HCT116 (cell line): ENCODE results near the gene SECISBP2. TPM values are rescaled to one million over a fixed set of nuclear protein-coding genes. Genes with fewer than 3 reads are reported as not detected.

ENCODE experiments used
- ATAC-seq: fragments of 200-7000 bp; cut with Tn5 transposase; 2 replicates; pipeline ENCODE4 v1.9.1; 2020; ENCODE audit warnings: mild to moderate bottlenecking, moderate library complexity
- BruUV-seq: library from RNA; stranded (reverse); fragments of 400-500 nt; replicated peaks from 2 replicates; lab custom pipeline; 2021; lab: Mats Ljungman, UMichigan
- CTCF ChIA-PET: fragments of 300-600 bp; sonication (Branson Sonifier 250); formaldehyde crosslinking; loops from one replicate; lab custom pipeline; 2021; ENCODE audit warnings: antibody characterized with exemption; lab: Charles Lee
- POLR2A ChIA-PET: fragments of 300-600, 350-600 bp; sonication (Branson Sonifier 250); formaldehyde crosslinking; loops from one replicate; lab custom pipeline; 2021; ENCODE audit warnings: antibody characterized with exemption; lab: Charles Lee
- RAD21 ChIA-PET, 2 experiments: fragments of 300-600 bp; sonication (Branson Sonifier 250); formaldehyde crosslinking; loops; one replicate each; lab custom pipeline; 2023; ENCODE audit warnings: low total read pairs in 2 of 2; ENCODE audit not compliant: uncharacterized antibody in 2 of 2, unreplicated experiment in 2 of 2, low non-redundant PET in 1 of 2; lab: Charles Lee
- DNase-seq: peaks from one replicate; pipeline ENCODE4 v3.0.0-alpha.2; 2010; ENCODE audit warnings: low read depth, low spot score
- H2AFZ ChIP-seq: fragments of 200-600 bp; shearing (Covaris generic), sonication (generic); 2 replicates; pipeline ENCODE4 v1.6.1; 2017; ENCODE audit warnings: low read depth, mixed run types, mixed read lengths, antibody characterized with exemption, low read length; ENCODE audit not compliant: poor library complexity, severe bottlenecking
- H3K27ac ChIP-seq: 2 replicates; pipeline ENCODE4 v1.5.1; 2012; ENCODE audit warnings: low read depth, low read length
- H3K27me3 ChIP-seq: fragments of 200-600 bp; sonication (generic); 2 replicates; pipeline ENCODE4 v1.6.1; 2016; ENCODE audit warnings: mixed run types, low read length, mixed read lengths; ENCODE audit not compliant: insufficient read depth
- H3K36me3 ChIP-seq, 2 experiments: fragments of 200-500 bp in 1 of 2; fragments of 200-600 bp in 1 of 2; sonication (Bioruptor generic) in 1 of 2; sonication (generic) in 1 of 2; 2 replicates each; pipeline versions ENCODE4 v1.5.1 to v1.6.1; 2014 to 2016; ENCODE audit warnings: low read length in 2 of 2, inconsistent platforms in 1 of 2, mixed read lengths in 1 of 2, mixed run types in 1 of 2; ENCODE audit not compliant: insufficient read depth in 2 of 2, control insufficient read depth in 1 of 2
- H3K4me1 ChIP-seq, 2 experiments: fragments of 200-600 bp in 1 of 2; sonication (generic) in 1 of 2; 2 replicates each; pipeline versions ENCODE4 v1.5.1 to v1.6.1; 2012 to 2017; ENCODE audit warnings: low read length in 2 of 2, inconsistent platforms in 1 of 2, mild to moderate bottlenecking in 1 of 2, mixed read lengths in 1 of 2, mixed run types in 1 of 2, moderate library complexity in 1 of 2; ENCODE audit not compliant: insufficient read depth in 2 of 2, control insufficient read depth in 1 of 2
- H3K4me2 ChIP-seq: fragments of 200-600 bp; sonication (generic); 2 replicates; pipeline ENCODE4 v1.6.1; 2017; ENCODE audit warnings: mixed run types, low read length, mixed read lengths
- H3K4me3 ChIP-seq, 2 experiments: fragments of 200-600 bp in 1 of 2; sonication (generic) in 1 of 2; replicated peaks in 1 of 2; 2 replicates each; pipeline ENCODE4 v1.5.1; 2011 to 2016; ENCODE audit warnings: low read length in 2 of 2, control low read depth in 1 of 2, low read depth in 1 of 2, mild to moderate bottlenecking in 1 of 2, mixed read lengths in 1 of 2, mixed run types in 1 of 2
- H3K79me2 ChIP-seq: fragments of 200-600 bp; sonication (generic); 2 replicates; pipeline ENCODE4 v1.6.1; 2017; ENCODE audit warnings: mild to moderate bottlenecking, mixed run types, low read length, moderate library complexity, mixed read lengths; ENCODE audit not compliant: insufficient read depth
- H3K9ac ChIP-seq: fragments of 200-600 bp; sonication (generic); 2 replicates; pipeline ENCODE4 v1.6.1; 2016; ENCODE audit warnings: low read length, mixed read lengths
- H3K9me2 ChIP-seq: fragments of 200-600 bp; sonication (generic), shearing (Covaris generic); 2 replicates; pipeline ENCODE4 v1.6.1; 2017; ENCODE audit warnings: mixed run types, mild to moderate bottlenecking, moderate library complexity; ENCODE audit not compliant: insufficient read depth
- H3K9me3 ChIP-seq, 2 experiments: fragments of 200-500 bp in 1 of 2; fragments of 200-600 bp in 1 of 2; sonication (Bioruptor generic) in 1 of 2; sonication (generic) in 1 of 2; 2 replicates each; pipeline ENCODE4 v1.6.1; 2014 to 2017; ENCODE audit warnings: low read length in 2 of 2, mixed read lengths in 2 of 2, inconsistent platforms in 1 of 2, low read depth in 1 of 2, mild to moderate bottlenecking in 1 of 2, mixed run types in 1 of 2, moderate library complexity in 1 of 2; ENCODE audit not compliant: control insufficient read depth in 1 of 2, insufficient read depth in 1 of 2
- H4K20me1 ChIP-seq: fragments of 200-600 bp; sonication (generic), shearing (Covaris generic); 2 replicates; pipeline ENCODE4 v1.6.1; 2017; ENCODE audit warnings: mixed run types, mild to moderate bottlenecking, moderate library complexity; ENCODE audit not compliant: insufficient read depth
- ATF3 ChIP-seq: IDR thresholded peaks from 2 replicates; pipeline ENCODE4 v1.6.1; 2012
- CTCF ChIP-seq, 3 experiments: fragments of 200-600 bp in 1 of 3; sonication (generic) in 1 of 3; IDR thresholded peaks in 2 of 3; conservative IDR thresholded peaks in 1 of 3; 2 replicates each; pipeline ENCODE4 v1.5.1; 2012 to 2017; ENCODE audit warnings: low read depth in 2 of 3, low read length in 2 of 3, antibody characterized with exemption in 1 of 3, borderline replicate concordance in 1 of 3, control low read depth in 1 of 3, mild to moderate bottlenecking in 1 of 3, mixed read lengths in 1 of 3, mixed run types in 1 of 3, moderate library complexity in 1 of 3; ENCODE audit not compliant: insufficient read depth in 1 of 3
- EGR1 ChIP-seq: IDR thresholded peaks from 2 replicates; pipeline ENCODE4 v1.6.1; 2012; ENCODE audit warnings: low read depth
- EZH2 ChIP-seq: fragments of 200-600 bp; sonication (generic); IDR thresholded peaks from 2 replicates; pipeline ENCODE4 v1.6.1; 2017; ENCODE audit warnings: antibody characterized with exemption, mixed run types
- EZH2phosphoT487 ChIP-seq: fragments of 200-600 bp; IDR thresholded peaks from 2 replicates; pipeline ENCODE4 v1.6.1; 2018; ENCODE audit warnings: antibody characterized with exemption, borderline replicate concordance
- POLR2A ChIP-seq: IDR thresholded peaks from 2 replicates; pipeline ENCODE4 v1.7.0; 2011; ENCODE audit warnings: borderline replicate concordance; ENCODE audit not compliant: insufficient read depth, insufficient read length; ENCODE audit errors: extremely low read depth
- REST ChIP-seq: IDR thresholded peaks from 2 replicates; pipeline ENCODE4 v1.6.1; 2012; ENCODE audit warnings: low read depth
- TCF7L2 ChIP-seq: IDR thresholded peaks from 2 replicates; pipeline ENCODE4 v1.7.0; 2011; ENCODE audit warnings: borderline replicate concordance, inconsistent platforms; ENCODE audit not compliant: insufficient read depth, insufficient read length; ENCODE audit errors: extremely low read depth
- ZNF274 ChIP-seq: fragments of 200-500 bp; sonication (Bioruptor generic); IDR thresholded peaks from 2 replicates; pipeline ENCODE4 v1.6.1; 2014; ENCODE audit warnings: mild to moderate bottlenecking, low read depth, low read length, inconsistent platforms
- intact Hi-C: fragments of 100-400 bp; cut with micrococcal nuclease; formaldehyde crosslinking; loops from 2 replicates; pipeline ENCODE4 v1.10.0; 2022
- total RNA-seq: library from RNA; stranded (reverse); gene quantifications from one replicate; pipeline ENCODE4 v1.2.1, GENCODE V29; 2021; ENCODE audit not compliant: unreplicated experiment

Gene SECISBP2
- total RNA-seq, 1 experiment from 2014 or later: 41.6 TPM

GRCh38 chr9:89374176-89374575 lies 55.9 kb downstream of the SECISBP2 start:
- no TSS peak for BruUV-seq
- H3K4me1 ChIP-seq: no peaks in the 10 kb centered on the region
- RAD21 ChIA-PET: no interaction called here
- ATAC-seq: no peak
- H3K27me3 ChIP-seq: no peaks in the 10 kb centered on the region
- peaks cover 0 to 3% of the 10 kb centered on the region in 2 experiments; a peak in 2 of 4 replicates for H3K36me3 ChIP-seq
- no peak overlapping the region for H3K4me2 ChIP-seq
- no peaks in the 10 kb centered on the region for H3K9me3 ChIP-seq
- DNase-seq: no peak
- no peak overlapping the region for H2AFZ ChIP-seq
- no peak overlapping the region for H3K4me3 ChIP-seq
- POLR2A ChIA-PET: no interaction called here
- CTCF ChIA-PET: interaction anchor here (1.8 kb wide), 1 partner anchor 174 kb away, joined by 6 read pairs; no protein-coding TSS in a partner anchor
- no peaks in the 10 kb centered on the region for H3K9me2 ChIP-seq
- no peak for TF ChIP-seq CTCF (IDR thresholded peaks at IDR 0.05 in 2 of 3, conservative IDR thresholded peaks at IDR 0.05 in 1 of 3; ENCODE audit: borderline replicate concordance in 1 of 3, insufficient read depth in 1 of 3, low read depth in 2 of 3, low read length in 2 of 3)
- H3K9ac ChIP-seq: no peak overlapping the region
- H3K79me2 ChIP-seq: no peaks in the 10 kb centered on the region
- no peaks in the 10 kb centered on the region for H4K20me1 ChIP-seq
- intact Hi-C loops: no loop called here
- H3K27ac ChIP-seq: no peak overlapping the region

GRCh38 chr9:89375191-89375760 lies 57.0 kb downstream of the SECISBP2 start:
- ChIA-PET RAD21 (interaction anchor here in 1 of 2 experiments (0.8 kb wide), 1 partner anchor 174 kb away, joined by 3 read pairs; no protein-coding TSS in a partner anchor), POLR2A (no interaction called here), CTCF (interaction anchor here (1.8 kb wide), 1 partner anchor 173 kb away, joined by 6 read pairs; no protein-coding TSS in a partner anchor)
- H3K4me2 ChIP-seq: no peak overlapping the region
- ATAC-seq (no peak), DNase-seq (no peak)
- no peak overlapping the region for H2AFZ ChIP-seq
- no peaks in the 10 kb centered on the region for H4K20me1 ChIP-seq
- H3K9me3 ChIP-seq: no peaks in the 10 kb centered on the region
- peaks cover 0 to 3% of the 10 kb centered on the region in 2 experiments; a peak in 2 of 4 replicates for H3K36me3 ChIP-seq
- intact Hi-C loops: no loop called here
- H3K4me3 ChIP-seq: no peak overlapping the region
- H3K27ac ChIP-seq: no peak overlapping the region
- H3K9me2 ChIP-seq: no peaks in the 10 kb centered on the region
- BruUV-seq: no TSS peak
- H3K27me3 ChIP-seq: no peaks in the 10 kb centered on the region
- H3K4me1 ChIP-seq: no peaks in the 10 kb centered on the region
- H3K79me2 ChIP-seq: no peaks in the 10 kb centered on the region
- H3K9ac ChIP-seq: no peak overlapping the region
- TF ChIP-seq TCF7L2 (no peak), POLR2A (no peak), EGR1 (no peak), CTCF (IDR thresholded peaks at IDR 0.05 in 2 of 3, conservative IDR thresholded peaks at IDR 0.05 in 1 of 3; ENCODE audit: borderline replicate concordance in 1 of 3, insufficient read depth in 1 of 3, low read depth in 2 of 3, low read length in 2 of 3) (no peak), EZH2phosphoT487 (no peak), ZNF274 (no peak), EZH2 (no peak), ATF3 (no peak), REST (no peak)
